Inferior parietal cortex (tissue), 1 donor: ENCODE data around the gene EML1.
A peak's percentile ranks its signal among the peaks of the same experiment; 100 is the strongest.

Experiments
- DNase-seq: peaks from one replicate; pipeline ENCODE4 v3.0.0-alpha.2; 2016; ENCODE audit errors: extremely low spot score

Gene EML1

DNA sequence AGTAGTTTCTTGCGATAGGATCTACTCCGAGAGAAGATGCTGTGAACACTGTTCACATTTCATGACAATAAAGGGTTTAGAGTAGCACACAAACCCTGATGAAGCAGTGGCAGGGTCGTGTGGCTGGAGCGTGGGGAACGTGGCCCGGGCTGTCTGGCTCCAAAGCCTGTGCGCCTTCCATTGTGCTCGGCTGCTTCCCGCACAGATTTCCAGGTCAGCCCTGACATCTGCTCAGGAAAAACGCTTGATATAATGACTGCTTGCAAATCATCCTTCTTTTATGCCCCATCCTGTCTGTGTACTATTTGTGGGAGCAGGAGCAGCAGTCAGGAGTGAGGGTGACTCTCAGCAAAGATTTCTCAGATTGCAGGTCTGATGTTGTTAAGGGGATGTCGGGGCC lies 78.6 kb downstream of the EML1 start:
- no peak for DNase-seq

DNA sequence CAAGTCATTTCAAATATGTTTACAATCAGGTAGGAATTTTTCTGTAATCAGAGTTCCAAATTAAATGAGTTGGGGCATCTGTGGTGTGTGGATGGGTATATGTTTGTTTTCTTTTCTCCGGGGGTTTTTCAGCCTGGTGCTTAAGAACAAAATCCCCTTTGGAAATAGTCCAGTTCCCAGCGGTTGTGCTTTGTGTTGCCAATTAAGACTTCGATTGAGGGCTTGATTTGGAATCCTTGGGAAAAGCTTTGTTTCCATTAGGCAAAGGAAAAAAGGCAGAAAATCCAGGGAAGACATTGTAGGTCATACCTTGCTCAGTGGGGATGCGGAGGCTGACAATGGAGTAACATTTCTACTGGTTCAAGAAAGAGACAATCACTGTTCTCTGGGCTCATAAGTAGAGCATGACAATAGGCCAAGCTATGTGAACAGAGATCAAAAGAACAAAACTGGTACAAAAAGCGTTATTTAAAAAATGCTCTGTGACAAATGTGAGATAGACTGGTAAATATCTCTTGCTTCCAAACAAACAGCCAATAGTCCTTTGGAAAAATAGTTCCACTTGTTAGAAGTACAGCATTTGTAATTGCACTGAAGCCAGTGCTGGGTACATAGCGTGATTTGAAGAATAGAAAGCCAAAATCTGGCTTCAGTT lies 79.7 kb downstream of the EML1 start:
- DNase-seq: no peak

DNA sequence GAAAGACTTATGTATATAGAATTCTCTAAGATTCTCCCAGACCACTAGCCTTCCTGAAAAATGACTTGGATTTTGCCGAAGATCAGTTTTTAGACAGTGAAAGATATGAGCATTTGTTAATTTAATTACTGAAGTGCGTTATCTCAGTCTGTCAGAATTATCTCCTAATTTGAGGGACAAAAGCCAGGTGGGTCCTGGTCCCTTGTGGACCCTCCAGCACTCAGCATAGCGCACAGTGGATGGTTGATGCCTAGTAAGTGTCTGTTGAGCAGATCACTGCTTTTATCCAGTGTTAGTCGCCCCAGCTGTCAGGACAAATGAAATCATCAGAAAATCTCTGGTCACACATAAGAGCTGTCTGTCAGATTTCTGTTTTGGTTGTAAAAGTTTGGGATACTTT lies 80.4 kb downstream of the EML1 start:
- no peak for DNase-seq

DNA sequence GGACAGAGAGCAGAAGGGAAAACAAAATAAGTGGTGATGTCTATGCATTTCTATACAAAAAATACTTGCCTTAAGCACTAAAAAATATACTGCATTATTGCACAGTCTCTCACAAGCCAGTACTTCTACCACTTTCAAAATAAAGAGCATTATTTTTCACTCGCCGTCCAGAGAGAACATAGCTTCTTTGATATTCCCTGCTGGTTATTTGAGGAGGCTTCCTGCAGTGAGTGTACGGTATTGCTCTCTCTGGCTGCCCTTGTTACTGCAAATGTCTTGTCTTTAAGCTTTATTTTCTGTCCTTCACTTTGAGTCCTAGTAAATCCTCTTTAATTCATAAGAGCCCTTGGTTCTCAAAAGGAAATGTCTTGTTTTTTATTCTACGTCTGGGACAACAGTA lies 81.1 kb downstream of the EML1 start:
- DNase-seq: no peak

DNA sequence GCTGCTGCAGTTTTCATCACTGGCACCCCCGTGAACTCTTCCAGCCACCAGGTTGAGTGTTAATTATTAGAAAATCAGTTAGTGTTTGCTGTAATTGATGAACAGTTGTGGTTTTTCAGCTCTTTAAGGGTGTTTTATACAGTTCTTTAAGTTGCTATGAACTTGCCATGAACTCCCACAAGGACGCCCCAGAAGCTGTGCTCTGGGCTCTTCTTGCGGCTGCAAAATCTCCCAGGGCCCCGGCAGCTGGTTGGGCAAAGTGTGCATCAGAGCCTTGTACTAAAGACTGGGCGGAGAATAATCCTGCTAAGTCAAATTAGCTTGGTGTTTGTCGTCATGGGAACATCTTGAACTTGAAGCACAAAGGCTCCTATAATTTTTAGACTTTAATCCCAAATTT lies 82.2 kb downstream of the EML1 start:
- DNase-seq: no peak

DNA sequence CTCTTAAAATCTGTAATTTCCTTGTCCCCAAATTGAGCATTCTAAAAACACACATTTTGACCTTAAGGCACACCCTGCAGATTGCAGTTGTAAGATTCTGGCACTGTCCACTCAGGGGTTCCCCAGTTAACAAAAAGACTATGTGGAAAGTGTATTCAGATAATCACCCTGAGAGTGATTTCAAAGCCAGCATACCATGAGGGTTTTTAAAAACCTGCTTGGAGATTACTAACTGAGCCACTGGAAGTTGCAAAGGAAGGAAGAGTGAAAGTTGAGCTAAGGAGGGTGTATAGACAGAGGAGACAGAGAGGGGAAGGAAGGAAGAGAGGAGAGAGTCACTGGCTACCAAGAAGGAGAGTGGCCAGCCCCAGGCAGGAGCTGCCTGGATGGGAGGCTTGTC lies 82.6 kb downstream of the EML1 start:
- DNase-seq: no peak

DNA sequence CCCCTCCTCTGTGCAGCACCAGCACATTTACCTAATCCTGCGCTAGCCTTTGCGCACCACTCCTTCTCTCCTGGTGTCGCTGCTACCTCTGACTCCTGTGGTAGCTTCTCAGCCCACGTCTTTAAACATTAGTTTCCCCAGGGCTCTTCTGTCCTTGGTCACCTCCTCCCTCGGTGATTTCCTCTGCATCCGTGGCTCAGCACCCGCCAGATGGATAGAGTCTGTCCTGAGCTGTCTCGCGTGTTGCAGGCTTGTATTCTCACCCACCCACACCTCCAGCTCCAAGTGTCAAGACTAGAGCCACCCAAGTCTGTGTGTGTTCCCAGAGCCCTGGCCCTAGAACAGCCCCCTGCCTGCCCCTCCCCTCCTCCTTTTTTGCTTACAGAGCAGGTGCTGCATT lies 83.2 kb downstream of the EML1 start:
- DNase-seq: no peak

DNA sequence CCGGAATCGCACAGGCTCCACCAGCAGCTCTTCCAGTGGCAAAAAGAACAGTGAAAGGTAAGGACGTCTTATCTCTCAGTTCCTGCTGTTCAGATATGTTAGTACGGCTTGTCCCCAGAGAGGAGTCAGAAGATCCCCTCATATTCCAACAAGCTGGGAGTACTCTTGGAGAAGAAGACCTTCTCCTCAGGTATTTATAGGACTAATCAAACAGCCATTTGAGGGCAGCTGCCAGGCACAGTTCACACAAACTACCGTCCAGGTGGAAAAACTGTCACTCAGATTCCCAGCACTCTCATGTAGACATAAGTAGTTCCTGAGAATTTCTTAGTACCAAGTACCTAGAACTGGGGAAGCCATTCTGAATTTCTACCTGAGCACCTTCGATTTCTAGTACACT lies 85.3 kb downstream of the EML1 start:
- no peak for DNase-seq

DNA sequence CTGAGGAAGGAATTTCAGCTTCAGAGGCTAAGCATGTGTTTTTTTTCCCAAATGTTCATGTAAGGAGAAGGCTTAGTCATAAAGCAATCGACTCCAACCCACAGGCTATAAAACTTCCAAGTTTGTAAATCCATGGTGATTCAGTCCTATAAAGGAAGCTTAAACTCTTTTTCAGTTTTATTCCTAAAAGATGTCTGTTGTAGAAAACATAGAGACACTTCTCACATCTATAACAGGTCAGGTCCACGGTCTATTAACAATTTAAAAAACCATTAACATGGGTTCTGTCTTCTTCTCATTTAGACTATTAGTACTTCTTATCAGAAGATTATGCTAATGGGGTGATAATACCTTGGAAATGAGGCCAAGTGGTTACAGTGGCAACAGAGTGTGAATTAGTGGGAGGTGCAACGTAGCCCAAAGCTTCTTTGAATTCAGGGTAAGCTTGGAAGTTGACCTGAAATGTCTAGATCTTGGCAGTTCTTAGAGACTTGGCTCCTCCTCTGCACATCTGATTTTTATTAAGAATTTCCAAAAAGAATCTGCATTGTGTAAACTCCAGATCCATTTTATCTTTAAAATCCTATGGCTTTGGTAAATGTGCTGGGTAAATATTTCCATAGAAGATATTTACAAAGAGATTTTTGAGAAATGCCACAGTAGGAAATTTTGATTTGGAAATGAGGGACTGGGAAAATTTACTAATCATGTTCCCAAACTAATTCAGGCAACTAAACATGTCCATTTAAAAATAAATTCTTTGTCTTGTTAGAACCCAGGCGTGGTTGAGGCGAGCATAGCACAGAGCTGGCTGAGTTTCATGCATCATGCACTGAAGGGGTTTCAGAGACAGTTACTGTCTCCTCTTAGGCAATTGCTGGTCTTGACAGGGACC lies 86.4 kb downstream of the EML1 start:
- no peak for DNase-seq

DNA sequence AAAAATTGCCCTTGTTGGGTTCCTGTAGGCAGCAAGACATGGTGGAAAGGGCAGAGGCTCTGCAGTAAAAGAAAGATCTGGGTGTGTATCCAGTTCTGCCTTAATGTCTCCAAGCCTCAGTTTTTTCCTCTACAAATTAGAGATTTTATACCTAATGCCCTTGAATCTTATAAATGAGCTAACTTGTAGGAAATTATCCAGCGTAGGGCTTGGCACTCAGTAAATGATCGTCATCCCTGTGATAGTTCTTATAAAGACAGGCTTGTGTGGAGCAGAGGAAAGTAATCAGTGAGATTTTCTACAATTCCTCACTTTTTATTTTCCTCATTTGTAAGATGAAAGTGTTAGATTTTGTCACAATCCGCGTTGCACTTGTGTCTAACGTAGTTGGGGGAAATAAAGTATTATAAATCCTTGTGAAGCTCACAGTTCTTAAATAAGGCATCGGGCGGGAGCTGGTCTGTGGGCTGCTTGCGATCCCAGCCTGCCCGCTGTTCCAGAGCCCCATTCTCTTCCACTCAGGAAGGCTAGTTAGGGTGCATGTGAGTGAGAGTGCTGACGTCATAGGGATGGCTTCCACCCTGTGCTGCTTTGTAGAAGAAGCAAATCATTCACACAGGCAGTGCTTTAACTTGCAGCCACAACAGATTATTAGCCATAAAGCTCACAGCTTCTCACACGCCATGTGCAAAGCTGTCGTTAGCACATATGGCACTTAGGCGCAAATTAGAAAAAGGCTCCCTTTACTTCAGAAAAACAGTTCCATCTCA lies 87.6 kb downstream of the EML1 start:
- peak; percentile 73 for DNase-seq

DNA sequence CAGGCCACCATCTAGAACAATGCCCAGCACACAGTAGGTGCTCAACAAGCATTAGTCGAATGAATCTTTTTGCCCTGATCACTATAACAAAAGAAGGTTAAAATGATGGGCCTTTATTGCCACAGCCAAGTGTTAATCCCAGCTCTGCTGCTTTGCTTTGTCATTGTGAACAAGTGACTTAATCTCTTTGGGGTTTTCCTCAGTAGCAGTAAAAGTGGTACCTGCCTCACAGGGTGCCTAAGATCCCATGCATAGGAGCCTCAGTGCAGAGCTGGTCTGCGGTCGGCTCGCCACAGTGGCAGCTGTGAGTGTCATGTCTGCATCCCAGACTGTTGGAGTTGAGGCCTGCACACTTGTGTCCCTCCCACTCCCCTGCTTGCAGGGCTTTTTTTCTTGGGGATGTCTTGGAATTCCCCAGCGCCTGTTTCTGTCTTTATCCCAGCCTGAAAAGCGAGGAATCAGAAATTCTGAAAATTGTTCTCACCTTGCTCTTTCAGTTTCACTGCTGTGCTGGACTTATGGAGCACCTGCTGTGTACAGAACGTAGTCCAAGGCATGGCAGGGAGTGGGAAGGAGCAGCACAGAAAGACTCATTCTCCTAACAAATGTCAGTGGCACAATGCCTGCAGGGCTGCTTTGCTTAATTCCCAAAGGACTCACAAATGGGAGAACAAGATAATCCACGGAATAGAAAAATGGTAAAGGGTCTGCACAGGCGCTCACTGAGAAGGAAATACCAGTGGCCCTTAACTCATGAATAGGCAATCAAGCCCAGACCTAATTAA lies 90.8 kb downstream of the EML1 start:
- DNase-seq: no peak

DNA sequence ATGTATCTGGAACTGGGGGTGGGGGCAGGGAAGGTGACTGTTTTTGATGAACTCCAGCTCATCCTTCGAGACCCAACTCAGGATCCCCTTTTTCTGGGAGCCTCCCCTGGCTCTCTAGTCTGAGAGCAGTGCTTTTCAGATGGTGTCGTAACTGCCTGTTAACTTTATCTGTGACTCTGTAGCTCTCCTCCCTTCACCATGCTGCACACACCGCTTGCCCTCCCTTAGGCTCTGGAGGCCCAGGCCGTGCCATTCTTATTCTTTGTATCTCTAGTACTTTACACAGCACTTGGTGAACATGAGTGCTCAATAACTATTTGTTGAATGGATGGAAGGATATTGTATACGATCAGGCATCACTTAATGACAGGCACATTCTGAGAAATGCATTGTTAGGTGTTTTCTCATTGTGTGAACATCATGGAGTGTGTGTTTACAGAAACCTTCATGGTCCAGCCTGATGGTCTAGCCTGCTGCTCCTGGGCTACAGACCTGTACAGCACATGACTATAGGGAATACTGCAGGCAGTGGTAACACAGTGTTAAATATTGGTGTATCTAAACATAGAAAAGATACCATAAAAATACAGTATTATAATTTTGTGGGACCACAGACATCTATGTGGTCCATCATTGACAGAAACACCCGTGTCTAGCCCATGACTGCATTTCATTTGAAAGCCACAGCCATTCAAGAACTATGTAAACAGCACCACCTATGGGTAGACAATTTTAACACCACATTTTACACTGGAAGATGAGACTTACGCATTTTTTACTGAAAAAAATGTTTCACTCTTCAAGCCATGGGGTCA lies 91.8 kb downstream of the EML1 start:
- peak; percentile 90 for DNase-seq

DNA sequence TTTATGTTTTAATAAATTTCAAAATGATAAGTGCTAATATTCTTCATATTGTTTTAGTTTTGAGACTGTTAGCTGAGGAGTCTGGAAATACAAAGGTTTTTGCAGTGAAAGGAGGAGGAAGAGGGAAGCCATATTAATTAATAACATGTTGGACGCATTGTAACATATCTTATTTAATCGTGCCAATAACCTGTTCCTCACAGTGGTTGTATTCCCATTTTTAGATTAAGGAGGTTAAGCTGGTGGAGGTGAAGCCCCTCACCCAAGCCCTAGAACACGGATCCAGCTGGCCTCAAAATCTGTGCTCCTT lies 92.4 kb downstream of the EML1 start:
- no peak for DNase-seq

DNA sequence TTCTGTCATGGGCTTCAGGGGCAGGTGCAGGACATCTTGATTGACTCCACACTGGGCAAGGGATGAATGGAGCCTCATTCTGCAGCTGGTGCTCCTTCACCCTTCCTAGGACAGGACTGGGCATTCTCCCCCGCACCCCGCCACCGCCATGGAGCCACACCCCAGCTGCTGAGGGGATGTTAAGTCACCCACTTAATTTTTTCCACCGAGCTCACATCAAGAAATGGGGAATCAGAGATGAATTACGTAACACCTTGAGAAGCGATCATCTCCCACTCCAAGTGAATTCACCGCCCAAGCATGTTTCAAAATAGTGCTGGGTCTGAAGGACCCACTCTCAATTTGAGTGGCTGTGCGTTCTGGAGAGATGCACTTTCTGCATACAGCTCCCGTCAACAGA lies 94.2 kb downstream of the EML1 start:
- DNase-seq: no peak

DNA sequence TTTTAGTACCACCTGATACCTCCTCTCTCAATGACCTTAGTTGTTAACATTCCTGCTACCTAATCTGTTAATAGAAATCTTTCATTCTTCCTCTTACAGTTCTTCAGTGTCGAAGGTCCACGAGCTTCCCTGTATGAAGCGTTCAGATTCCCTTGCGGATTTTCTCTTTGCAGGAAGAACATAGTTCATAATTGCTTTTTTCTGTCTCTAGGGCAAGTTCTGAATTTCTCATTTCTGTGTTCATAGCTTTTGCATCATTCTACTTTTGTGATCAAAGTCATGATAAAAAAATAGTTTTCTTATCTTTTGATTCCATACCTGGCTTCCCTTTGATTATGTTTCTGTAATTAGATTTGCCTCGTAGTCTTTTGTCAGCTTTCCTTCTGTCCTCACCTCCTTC lies 94.9 kb downstream of the EML1 start:
- DNase-seq: no peak

DNA sequence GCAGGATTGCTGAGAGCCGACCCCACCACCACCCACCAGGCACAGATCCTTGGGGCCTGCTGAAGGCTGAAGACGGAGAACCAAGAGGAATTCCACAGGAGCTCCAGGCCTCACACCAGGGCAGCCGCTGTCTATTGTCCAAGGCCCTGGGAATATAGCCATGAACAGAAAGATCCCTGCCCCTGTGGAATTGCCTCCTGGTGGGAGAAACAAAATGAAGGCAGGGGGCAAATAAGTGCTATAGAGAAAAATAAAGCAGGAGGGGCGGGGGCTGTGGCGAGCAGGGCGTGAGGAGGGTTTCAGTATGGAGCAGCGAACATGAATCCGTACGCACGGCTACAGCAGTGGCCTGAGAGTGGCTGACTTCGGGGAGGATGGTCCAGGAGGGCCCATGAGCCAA lies 96.1 kb downstream of the EML1 start:
- DNase-seq: no peak

DNA sequence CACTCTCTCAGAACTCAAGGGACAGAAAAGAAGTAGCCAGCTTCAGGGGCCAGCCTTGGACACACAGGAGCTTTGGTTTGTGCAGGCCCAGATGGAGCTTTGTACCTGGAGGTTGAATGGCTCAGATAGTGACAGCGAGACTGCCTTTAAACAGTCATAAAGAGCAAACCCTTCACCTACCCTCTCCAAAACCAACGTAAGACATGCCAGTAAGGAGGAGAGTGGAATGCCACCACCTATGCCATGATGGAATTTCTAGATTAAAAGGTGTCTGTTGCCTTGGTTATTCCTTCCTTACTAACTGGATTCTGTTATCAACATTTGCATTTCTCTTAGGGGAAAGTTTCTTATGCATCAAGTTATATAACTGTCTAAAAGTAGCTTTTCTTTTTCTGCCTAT lies 98.1 kb downstream of the EML1 start:
- DNase-seq: no peak

DNA sequence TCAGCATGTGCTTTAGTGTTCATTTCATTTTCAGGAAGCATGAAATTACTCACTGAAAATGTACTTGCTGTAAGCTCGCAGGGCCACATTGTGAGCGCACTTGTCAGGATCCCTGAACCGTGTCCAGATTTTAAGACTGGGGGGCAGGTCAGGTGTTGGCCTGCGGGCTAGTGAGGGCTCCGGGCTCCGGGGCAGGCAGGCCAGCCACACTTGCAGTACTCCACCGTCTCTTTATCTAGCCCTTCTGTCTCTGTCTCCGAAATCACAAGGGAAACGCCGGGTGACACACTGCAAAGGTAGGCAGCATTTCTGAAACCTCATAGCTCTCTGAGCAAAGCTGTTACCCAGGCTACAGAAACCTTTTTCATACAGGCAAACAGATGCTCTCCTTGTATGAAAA lies 98.7 kb downstream of the EML1 start:
- no peak for DNase-seq

DNA sequence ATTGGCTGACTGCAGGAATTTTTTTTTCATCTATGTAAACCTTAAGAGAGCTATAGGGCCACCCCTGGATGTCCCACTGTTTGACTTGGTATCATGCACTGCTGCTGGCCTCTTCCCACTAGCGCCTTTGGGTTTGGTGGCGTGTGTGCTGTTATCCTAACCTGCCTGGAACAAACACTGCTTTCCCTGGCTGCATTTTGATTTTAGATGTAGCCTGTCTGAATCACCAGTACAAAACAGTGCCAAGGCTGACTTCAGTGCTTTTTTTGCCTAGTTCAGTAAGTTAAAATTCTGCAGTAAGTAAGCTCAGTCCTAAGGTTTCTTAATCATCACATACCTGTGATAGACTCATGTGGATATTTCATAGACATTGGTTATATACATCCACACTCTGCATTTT lies 99.2 kb downstream of the EML1 start:
- peak; percentile 27 for DNase-seq

DNA sequence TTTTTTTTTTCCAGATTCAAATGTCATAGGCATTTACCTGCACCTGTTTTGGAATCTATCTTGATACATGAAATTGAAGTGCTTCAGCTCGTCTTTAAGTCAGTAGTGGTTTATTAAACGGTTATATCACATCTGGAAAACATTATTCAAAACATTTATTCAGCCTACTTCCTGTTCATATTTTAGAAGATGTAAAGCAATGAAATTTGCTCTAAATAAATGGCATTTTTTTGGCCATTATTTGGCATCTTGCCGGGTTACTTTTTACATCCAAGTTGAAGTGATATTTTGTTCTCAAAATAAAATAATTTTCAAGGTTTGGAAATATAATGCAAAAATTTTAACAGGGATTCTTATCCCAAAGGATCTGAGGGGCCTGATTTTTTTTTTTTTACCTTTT lies 103.1 kb downstream of the EML1 start:
- no peak for DNase-seq

DNA sequence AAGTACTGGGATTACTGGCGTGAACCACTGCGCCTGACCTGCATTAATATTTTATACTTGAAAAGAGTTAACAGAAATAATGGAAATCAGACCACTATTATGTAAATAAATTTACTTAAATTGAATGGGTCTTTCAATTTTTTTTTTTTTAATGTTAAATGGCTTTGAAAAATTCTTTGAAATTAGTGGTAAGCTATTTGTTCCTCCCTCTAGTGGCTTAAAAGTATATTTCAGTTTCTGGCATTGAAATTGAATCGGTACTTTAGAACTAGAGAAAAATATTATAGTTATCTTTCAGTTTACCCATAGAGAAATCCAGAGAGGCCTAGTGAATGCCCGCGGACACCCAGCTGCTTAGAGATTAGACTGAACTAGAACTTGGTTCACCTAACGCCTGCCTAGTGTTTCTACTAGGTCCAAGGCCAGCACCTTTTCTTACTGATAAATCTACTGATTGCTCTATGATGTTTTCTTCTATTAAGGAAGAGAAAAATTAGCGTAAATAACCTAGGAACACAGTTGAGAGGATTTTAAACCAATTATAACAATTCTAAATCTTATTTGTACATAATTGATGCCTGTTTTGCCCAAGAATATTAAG lies 106.5 kb downstream of the EML1 start:
- DNase-seq: no peak
